MM.1S (cell line): Measurements from ENCODE around the gene SPHK1.

Experiments
- CTCF ChIP-seq: fragments of 300-600 bp; sonication (generic); IDR thresholded peaks from 2 replicates; pipeline ENCODE4 v1.5.1; 2016; ENCODE audit warnings: antibody characterized with exemption, low read length, mixed read lengths
- EZH2 ChIP-seq: fragments of 300-600 bp; sonication (generic); optimal IDR thresholded peaks from 2 replicates; pipeline ENCODE3; 2017; ENCODE audit warnings: low read depth, mild to moderate bottlenecking, antibody characterized with exemption, low read length, mixed read lengths

GRCh38 chr17:76408037-76408849 lies 23.8 kb downstream of the SPHK1 start:
- TF ChIP-seq EZH2: no peak
- peak; percentile 95 for TF ChIP-seq CTCF
